Jurkat, Clone E6-1 (cell line): Measurements from ENCODE around the gene UCP1. TPM values are rescaled to one million over a fixed set of nuclear protein-coding genes. Genes with fewer than 3 reads are reported as not detected.
A peak's percentile ranks its signal among the peaks of the same experiment; 100 is the strongest.

Experiments used
- DNase-seq: peaks from one replicate; pipeline ENCODE4 v3.0.0-alpha.2; 2011; ENCODE audit warnings: low read depth, low spot score
- H3K4me3 ChIP-seq: 2 replicates; pipeline ENCODE4 v1.5.1; 2011; ENCODE audit warnings: mild to moderate bottlenecking, low read length, control low read depth, moderate library complexity
- polyA plus RNA-seq: library from polyadenylated mRNA; unstranded; fragments of >200 nt; gene quantifications from one replicate; pipeline ENCODE4 v1.2.1, GENCODE V29; 2012; ENCODE audit warnings: missing spikeins; ENCODE audit not compliant: insufficient read length, insufficient read depth

UCP1 gene
- not detected for polyA plus RNA-seq

- no peak within 1 kb of the TSS for H3K4me3 ChIP-seq
- DNase-seq, result no peak
Observed at GRCh38 chr4:140568507-140569306, at the start of gene UCP1. TSS of gene UCP1 (minus strand) at chr4:140568961. CDS start at chr4:140568729, 232 bp downstream.

GRCh38 chr4:140617499-140618248, 48.9 kb upstream of the UCP1 start:
- H3K4me3 ChIP-seq, result no peak overlapping the region
- DNase-seq, result no peak

GRCh38 chr4:140615451-140615850, 46.7 kb upstream of the UCP1 start:
- H3K4me3 ChIP-seq, result no peak overlapping the region
- no peak for DNase-seq

GRCh38 chr4:140612357-140612756, 43.6 kb upstream of the UCP1 start:
- no peak for DNase-seq

GRCh38 chr4:140611854-140612253, 43.1 kb upstream of the UCP1 start:
- DNase-seq, result no peak
- H3K4me3 ChIP-seq, result no peak overlapping the region

More at GRCh38 chr4:140612357-140612756, 43.6 kb upstream of the UCP1 start:
- no peak overlapping the region for H3K4me3 ChIP-seq

- DNase-seq, result peak; percentile 32
- H3K4me3 ChIP-seq, result no peak overlapping the region
Observed at GRCh38 chr4:140609548-140610425, 41.0 kb upstream of the UCP1 start.

- DNase-seq, result no peak
- H3K4me3 ChIP-seq, result no peak overlapping the region
Observed at GRCh38 chr4:140607852-140608251, 39.1 kb upstream of the UCP1 start.

GRCh38 chr4:140604544-140604943, 35.8 kb upstream of the UCP1 start:
- DNase-seq, result no peak
- no peak overlapping the region for H3K4me3 ChIP-seq

GRCh38 chr4:140603286-140603685, 34.5 kb upstream of the UCP1 start:
- H3K4me3 ChIP-seq, result no peak overlapping the region
- no peak for DNase-seq

- DNase-seq, result no peak
- no peak overlapping the region for H3K4me3 ChIP-seq
Observed at GRCh38 chr4:140602714-140603113, 34.0 kb upstream of the UCP1 start.

- DNase-seq, result no peak
Observed at GRCh38 chr4:140600408-140600807, 31.6 kb upstream of the UCP1 start.

GRCh38 chr4:140595065-140595464, 26.3 kb upstream of the UCP1 start:
- no peak overlapping the region for H3K4me3 ChIP-seq
- DNase-seq, result no peak

More at GRCh38 chr4:140600408-140600807, 31.6 kb upstream of the UCP1 start:
- no peak overlapping the region for H3K4me3 ChIP-seq

GRCh38 chr4:140584439-140584838, 15.7 kb upstream of the UCP1 start:
- H3K4me3 ChIP-seq, result no peak overlapping the region
- no peak for DNase-seq

- DNase-seq, result no peak
- no peak overlapping the region for H3K4me3 ChIP-seq
Observed at GRCh38 chr4:140581078-140581477, 12.3 kb upstream of the UCP1 start.

GRCh38 chr4:140579278-140579677, 10.5 kb upstream of the UCP1 start:
- no peak overlapping the region for H3K4me3 ChIP-seq
- DNase-seq, result no peak

- H3K4me3 ChIP-seq, result no peak overlapping the region
- no peak for DNase-seq
Observed at GRCh38 chr4:140575489-140575888, 6.7 kb upstream of the UCP1 start.

GRCh38 chr4:140571620-140572019, 2.9 kb upstream of the UCP1 start:
- DNase-seq, result no peak
- H3K4me3 ChIP-seq, result no peak overlapping the region

- no peak overlapping the region for H3K4me3 ChIP-seq
- no peak for DNase-seq
Observed at GRCh38 chr4:140569307-140569638, 512 bp upstream of the UCP1 start.

GRCh38 chr4:140559696-140560095, 9.1 kb downstream of the UCP1 start:
- H3K4me3 ChIP-seq, result no peak overlapping the region
- DNase-seq, result no peak
